ENCODE data around the gene EXOC6. TPM values are rescaled to one million over a fixed set of nuclear protein-coding genes. Genes with fewer than 3 reads are reported as not detected.

EXOC6 gene
- polyA plus RNA-seq, 1 donor (not counting 4 experiments of a cell fraction or from before 2014, with no cell fraction given) = 1.2 TPM

DNA sequence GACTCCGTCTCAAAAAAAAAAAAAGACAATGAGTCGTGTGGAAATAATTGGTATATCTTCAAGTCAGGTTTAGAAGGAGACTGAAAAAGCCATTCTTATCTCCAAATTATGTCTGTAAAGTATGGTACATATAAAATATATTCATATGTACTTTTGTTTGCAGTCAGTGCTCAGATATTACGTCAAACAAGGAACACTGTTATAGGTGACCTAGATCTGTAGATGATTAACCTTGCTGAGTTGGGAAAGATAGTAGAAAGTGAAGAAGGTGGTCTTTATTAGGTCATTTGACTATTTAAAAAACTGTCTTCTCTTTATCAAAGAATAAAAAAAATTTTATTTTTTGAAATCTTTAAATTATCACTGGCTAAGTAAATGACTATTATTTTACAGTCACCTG lies 167.4 kb downstream of the EXOC6 start:
- DNase-seq (ENCODE audit: low read depth, low spot score) (no peak), FAIRE-seq (no peak)
- H3K79me2 ChIP-seq (ENCODE audit: control insufficient read depth, insufficient read depth, low read length) = no peaks in the 10 kb centered on the region
- no peak overlapping the region for H3K27ac ChIP-seq (ENCODE audit: control insufficient read depth, insufficient read depth, low read length)
- no peaks in the 10 kb centered on the region for H3K36me3 ChIP-seq (ENCODE audit: control insufficient read depth in 2 of 2, extremely low read depth in 1 of 2, insufficient read depth in 2 of 2, low read length in 2 of 2)
- H3K9ac ChIP-seq (ENCODE audit: control insufficient read depth, extremely low read depth, insufficient read depth, low read length) = no peak overlapping the region
- H3K9me3 ChIP-seq (ENCODE audit: control insufficient read depth, low read depth, low read length) = no peaks in the 10 kb centered on the region
- no peak overlapping the region for H3K4me2 ChIP-seq (ENCODE audit: control insufficient read depth, extremely low read depth, insufficient read depth, low read depth, low read length)
- H3K4me1 ChIP-seq (ENCODE audit: control insufficient read depth, extremely low read depth, insufficient read depth, low read length) = no peaks in the 10 kb centered on the region
- no peaks in the 10 kb centered on the region for H3K27me3 ChIP-seq (ENCODE audit: control insufficient read depth, extremely low read depth, insufficient read depth, low read length)
- no peaks in the 10 kb centered on the region for H4K20me1 ChIP-seq (ENCODE audit: control insufficient read depth, extremely low read depth, insufficient read depth, low read length)
- H2AFZ ChIP-seq (ENCODE audit: control insufficient read depth, low read length) = no peak overlapping the region
- no peaks in the 10 kb centered on the region for H3K9me1 ChIP-seq (ENCODE audit: control insufficient read depth, extremely low read depth, insufficient read depth, low read length)
- TF ChIP-seq, protein P1, sequence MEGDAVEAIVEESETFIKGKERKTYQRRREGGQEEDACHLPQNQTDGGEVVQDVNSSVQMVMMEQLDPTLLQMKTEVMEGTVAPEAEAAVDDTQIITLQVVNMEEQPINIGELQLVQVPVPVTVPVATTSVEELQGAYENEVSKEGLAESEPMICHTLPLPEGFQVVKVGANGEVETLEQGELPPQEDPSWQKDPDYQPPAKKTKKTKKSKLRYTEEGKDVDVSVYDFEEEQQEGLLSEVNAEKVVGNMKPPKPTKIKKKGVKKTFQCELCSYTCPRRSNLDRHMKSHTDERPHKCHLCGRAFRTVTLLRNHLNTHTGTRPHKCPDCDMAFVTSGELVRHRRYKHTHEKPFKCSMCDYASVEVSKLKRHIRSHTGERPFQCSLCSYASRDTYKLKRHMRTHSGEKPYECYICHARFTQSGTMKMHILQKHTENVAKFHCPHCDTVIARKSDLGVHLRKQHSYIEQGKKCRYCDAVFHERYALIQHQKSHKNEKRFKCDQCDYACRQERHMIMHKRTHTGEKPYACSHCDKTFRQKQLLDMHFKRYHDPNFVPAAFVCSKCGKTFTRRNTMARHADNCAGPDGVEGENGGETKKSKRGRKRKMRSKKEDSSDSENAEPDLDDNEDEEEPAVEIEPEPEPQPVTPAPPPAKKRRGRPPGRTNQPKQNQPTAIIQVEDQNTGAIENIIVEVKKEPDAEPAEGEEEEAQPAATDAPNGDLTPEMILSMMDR (optimal IDR thresholded peaks at IDR 0.05 in 1 of 3, IDR thresholded peaks at IDR 0.05 in 1 of 3, conservative IDR thresholded peaks at IDR 0.05 in 1 of 3; ENCODE audit: extremely low read depth in 1 of 3, insufficient read depth in 2 of 3, low read length in 3 of 3) = no peak
- TF ChIP-seq EZH2 (IDR thresholded peaks at IDR 0.05; ENCODE audit: low read length) = no peak
- no peak overlapping the region for H3K4me3 ChIP-seq (ENCODE audit: control insufficient read depth in 2 of 3, extremely low read depth in 1 of 3, insufficient read depth in 2 of 3, low read depth in 1 of 3, low read length in 3 of 3)
- dilution Hi-C loops (cut with MboI; ENCODE audit: extremely low pct_ligation_motif_present, low sequenced_read_pairs) = no loop called here

DNA sequence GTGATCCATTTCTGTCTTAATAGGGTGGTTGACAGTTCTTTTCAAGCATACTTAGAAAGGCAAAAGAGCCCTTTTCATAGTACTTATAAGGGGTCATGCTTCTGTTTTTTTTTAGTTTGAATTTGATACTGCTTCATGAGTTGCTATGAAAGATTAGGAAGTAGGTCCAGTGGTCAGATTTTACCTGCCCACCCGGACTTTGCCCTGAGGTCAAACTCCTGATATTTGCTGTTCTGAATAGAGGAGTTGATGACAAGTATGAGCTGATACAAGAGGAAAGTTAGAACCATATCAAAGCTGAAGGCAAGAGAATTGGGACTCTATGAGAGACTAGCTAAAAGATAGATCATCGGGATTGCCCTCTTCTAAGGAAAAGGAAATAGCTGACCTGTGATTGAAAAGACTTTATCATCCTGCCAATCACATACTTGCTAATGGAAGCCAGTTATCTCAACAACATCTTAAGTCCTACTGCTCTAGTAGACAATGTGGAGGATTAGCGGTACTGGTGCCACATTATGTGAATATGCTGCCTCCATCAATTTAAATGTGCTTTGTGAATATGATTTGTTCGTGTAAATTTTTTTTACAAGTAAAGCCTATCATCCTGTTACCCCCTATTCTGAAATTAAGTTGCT lies 174.8 kb downstream of the EXOC6 start:
- no peaks in the 10 kb centered on the region for H3K79me2 ChIP-seq (ENCODE audit: control insufficient read depth, insufficient read depth, low read length)
- dilution Hi-C loops (cut with MboI; ENCODE audit: extremely low pct_ligation_motif_present, low sequenced_read_pairs) = no loop called here
- H3K36me3 ChIP-seq (ENCODE audit: control insufficient read depth in 2 of 2, extremely low read depth in 1 of 2, insufficient read depth in 2 of 2, low read length in 2 of 2) = no peaks in the 10 kb centered on the region
- H3K27ac ChIP-seq (ENCODE audit: control insufficient read depth, insufficient read depth, low read length) = no peak overlapping the region
- no peak overlapping the region for H3K9ac ChIP-seq (ENCODE audit: control insufficient read depth, extremely low read depth, insufficient read depth, low read length)
- no peak overlapping the region for H2AFZ ChIP-seq (ENCODE audit: control insufficient read depth, low read length)
- no peaks in the 10 kb centered on the region for H3K27me3 ChIP-seq (ENCODE audit: control insufficient read depth, extremely low read depth, insufficient read depth, low read length)
- no peaks in the 10 kb centered on the region for H3K4me1 ChIP-seq (ENCODE audit: control insufficient read depth, extremely low read depth, insufficient read depth, low read length)
- no peak for TF ChIP-seq EZH2 (IDR thresholded peaks at IDR 0.05; ENCODE audit: low read length)
- TF ChIP-seq, protein P1 (optimal IDR thresholded peaks at IDR 0.05 in 1 of 3, IDR thresholded peaks at IDR 0.05 in 1 of 3, conservative IDR thresholded peaks at IDR 0.05 in 1 of 3; ENCODE audit: extremely low read depth in 1 of 3, insufficient read depth in 2 of 3, low read length in 3 of 3) = no peak
- FAIRE-seq (no peak), DNase-seq (ENCODE audit: low read depth, low spot score) (no peak)
- no peaks in the 10 kb centered on the region for H4K20me1 ChIP-seq (ENCODE audit: control insufficient read depth, extremely low read depth, insufficient read depth, low read length)
- H3K4me2 ChIP-seq (ENCODE audit: control insufficient read depth, extremely low read depth, insufficient read depth, low read depth, low read length) = no peak overlapping the region
- H3K9me3 ChIP-seq (ENCODE audit: control insufficient read depth, low read depth, low read length) = no peaks in the 10 kb centered on the region
- H3K9me1 ChIP-seq (ENCODE audit: control insufficient read depth, extremely low read depth, insufficient read depth, low read length) = no peaks in the 10 kb centered on the region
- H3K4me3 ChIP-seq (ENCODE audit: control insufficient read depth in 2 of 3, extremely low read depth in 1 of 3, insufficient read depth in 2 of 3, low read depth in 1 of 3, low read length in 3 of 3) = no peak overlapping the region
